GM10248 (cell line): Measurements from ENCODE around the gene PARVB.

Source experiments
- CTCF ChIA-PET: fragments of 300-600 bp; sonication (Branson Sonifier 250); formaldehyde crosslinking; extraction: SDS; loops from one replicate; lab custom pipeline; 2021; ENCODE audit warnings: antibody characterized with exemption; lab: Yijun Ruan, JAX
- POLR2A ChIA-PET: fragments of 350-650 bp; sonication (Branson Sonifier 250); formaldehyde crosslinking; extraction: SDS; loops from one replicate; lab custom pipeline; 2020; ENCODE audit warnings: antibody characterized with exemption; lab: Yijun Ruan, JAX
- DNase-seq: peaks from one replicate; pipeline ENCODE4 v3.0.0; 2012; ENCODE audit errors: extremely low spot score
- TF ChIP-seq, protein P1 (sequence below): IDR thresholded peaks from 2 replicates; pipeline ENCODE4 v1.5.1; 2012; ENCODE audit warnings: mild to moderate bottlenecking, low read depth; ENCODE audit errors: extremely low read depth, missing control alignments, control extremely low read depth

The PARVB gene

DNA sequence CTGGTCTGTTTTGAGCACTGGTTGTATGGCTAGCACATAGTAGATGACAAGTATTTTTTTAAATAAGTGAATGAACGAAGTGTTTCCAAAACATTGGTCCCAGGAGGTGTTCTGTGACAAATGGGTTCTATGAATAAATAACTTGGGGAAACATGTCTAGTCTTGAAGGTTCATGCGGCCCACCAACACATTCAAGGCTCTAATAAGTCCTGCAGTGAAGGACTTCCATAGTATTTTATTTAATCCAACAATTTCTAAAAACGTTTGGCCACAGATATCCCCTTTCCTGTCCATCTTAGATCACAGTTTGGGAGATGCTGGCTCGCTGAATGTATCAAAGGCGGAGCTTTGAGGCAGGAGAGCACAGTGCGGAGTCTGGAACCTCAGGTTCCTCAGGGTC lies 179.1 kb downstream of the PARVB start:
- ChIA-PET CTCF (interaction anchor here (0.9 kb wide), 1 partner anchor 11 kb away, joined by 3 read pairs; no protein-coding TSS in a partner anchor), POLR2A (no interaction called here)
- DNase-seq = no peak
- TF ChIP-seq, protein P1, sequence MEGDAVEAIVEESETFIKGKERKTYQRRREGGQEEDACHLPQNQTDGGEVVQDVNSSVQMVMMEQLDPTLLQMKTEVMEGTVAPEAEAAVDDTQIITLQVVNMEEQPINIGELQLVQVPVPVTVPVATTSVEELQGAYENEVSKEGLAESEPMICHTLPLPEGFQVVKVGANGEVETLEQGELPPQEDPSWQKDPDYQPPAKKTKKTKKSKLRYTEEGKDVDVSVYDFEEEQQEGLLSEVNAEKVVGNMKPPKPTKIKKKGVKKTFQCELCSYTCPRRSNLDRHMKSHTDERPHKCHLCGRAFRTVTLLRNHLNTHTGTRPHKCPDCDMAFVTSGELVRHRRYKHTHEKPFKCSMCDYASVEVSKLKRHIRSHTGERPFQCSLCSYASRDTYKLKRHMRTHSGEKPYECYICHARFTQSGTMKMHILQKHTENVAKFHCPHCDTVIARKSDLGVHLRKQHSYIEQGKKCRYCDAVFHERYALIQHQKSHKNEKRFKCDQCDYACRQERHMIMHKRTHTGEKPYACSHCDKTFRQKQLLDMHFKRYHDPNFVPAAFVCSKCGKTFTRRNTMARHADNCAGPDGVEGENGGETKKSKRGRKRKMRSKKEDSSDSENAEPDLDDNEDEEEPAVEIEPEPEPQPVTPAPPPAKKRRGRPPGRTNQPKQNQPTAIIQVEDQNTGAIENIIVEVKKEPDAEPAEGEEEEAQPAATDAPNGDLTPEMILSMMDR = no peak

DNA sequence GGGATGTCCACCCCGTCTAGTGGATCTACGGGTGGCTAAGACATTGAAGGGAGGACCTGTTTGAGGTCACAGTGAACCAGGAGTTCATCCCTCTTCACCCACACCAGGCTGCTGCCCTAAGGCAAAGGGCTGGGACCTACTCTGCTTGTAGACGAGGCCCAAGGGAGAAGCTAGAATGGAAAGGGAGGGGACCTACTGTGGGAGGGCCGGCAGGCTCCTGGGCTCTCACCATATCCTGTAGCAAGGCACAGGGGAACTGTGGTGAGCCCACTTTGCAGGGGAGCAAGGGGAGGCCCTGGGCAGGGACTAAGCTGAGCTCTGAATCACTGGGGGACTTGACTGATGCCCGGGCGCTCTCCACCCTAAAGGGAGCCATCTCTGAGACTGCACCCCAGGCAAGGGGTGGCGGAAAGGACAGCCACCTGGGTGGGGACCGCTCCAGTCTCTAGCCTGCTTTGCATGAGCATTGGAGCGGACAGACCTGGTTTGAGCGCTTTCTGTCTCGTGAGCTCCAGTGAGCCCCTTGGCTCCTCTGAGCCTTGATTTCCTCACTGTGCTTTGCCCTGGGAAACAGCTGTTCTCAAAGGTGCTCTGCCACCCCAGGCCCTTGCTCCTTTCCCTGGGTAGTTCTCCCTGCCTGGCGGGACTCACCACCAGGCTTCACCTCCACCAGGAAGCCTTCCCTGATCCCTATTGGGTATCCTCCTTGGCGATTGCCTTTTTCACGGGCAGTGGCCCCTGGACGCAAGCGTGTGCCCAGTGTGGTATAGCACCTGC lies 180.8 kb downstream of the PARVB start:
- no peak for DNase-seq
- TF ChIP-seq, protein P1 = no peak
- CTCF ChIA-PET = interaction anchor here (1.4 kb wide), 1 partner anchor 9 kb away, joined by 3 read pairs; no protein-coding TSS in a partner anchor
- POLR2A ChIA-PET = no interaction called here

DNA sequence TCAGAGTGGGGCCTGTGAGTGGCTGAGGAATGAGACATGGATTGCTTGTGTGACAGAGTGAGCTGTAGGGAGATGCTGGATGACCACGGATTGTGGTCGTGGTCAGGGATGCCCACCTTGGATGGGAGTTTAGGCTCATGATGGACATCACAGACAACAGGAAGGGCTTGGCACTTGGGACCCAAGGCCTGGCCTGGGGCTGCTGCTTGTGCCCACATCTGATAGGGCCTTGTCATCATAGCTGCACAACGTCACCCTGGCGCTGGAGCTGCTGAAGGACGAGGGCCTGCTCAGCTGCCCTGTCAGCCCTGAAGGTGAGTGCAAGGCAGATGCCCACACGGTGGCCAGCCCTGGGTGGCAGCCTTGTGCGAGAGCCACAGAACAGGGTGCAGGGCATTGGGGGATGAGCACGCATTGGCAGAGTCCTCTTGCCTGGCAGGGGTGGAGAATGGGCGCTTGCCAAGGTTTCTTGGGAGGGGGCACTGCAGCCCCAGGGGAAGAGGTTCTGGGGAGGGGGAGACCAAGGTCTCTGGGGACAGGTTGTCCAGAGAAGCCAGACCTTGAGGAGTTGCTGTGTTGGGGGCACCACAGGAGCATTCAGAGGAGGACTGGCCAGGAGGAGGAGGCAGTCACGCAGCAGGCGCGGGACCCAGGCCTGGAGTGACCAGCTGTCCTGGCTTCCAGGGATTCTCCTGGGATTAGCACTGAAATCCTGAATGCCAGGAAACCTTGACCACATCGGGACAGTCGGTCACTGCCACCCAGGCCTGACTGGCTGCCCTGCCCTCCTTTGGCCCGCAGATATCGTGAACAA lies 181.6 kb downstream of the PARVB start:
- ChIA-PET CTCF (interaction anchor here (1.4 kb wide), 1 partner anchor 9 kb away, joined by 3 read pairs; no protein-coding TSS in a partner anchor), POLR2A (no interaction called here)
- TF ChIP-seq, protein P1 = no peak
- DNase-seq = no peak

DNA sequence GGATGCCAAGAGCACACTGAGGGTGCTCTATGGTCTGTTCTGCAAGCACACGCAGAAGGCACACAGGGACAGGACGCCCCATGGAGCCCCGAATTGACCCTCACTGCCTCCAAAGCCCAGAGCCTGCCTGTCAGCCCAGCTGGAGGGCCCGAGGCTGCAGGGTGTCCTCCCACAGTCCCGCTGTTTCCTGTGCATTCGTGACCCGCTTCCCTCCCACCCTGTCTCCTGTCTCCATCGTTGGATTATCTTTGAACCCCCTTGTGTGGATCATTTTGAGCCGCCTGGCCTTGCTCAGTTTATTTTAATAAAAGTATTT lies 182.2 kb downstream of the PARVB start:
- POLR2A ChIA-PET = no interaction called here
- TF ChIP-seq, protein P1 = no peak
- CTCF ChIA-PET = no interaction called here
- DNase-seq = no peak

DNA sequence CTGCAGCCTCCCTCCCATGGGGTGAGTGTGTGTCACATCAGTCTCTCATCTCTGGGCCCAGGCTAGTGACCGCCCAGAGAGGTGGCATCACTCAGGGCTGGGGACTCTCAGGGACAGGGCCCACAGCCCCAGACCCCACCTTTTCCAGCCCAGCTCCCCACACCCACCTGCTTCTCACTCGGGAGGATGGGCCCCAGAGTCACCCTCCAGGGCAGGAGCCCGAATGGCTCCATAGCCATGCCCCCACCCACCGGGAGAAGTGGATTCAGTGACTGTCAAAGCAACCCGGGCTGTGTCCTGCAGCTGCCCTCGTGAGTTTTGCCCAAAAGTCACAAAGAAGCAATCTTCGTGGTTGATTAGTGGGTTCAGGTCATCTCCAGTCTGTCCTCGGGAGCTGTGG lies 182.6 kb downstream of the PARVB start:
- no peak for DNase-seq
- CTCF ChIA-PET = no interaction called here
- TF ChIP-seq, protein P1 = no peak
- POLR2A ChIA-PET = no interaction called here

DNA sequence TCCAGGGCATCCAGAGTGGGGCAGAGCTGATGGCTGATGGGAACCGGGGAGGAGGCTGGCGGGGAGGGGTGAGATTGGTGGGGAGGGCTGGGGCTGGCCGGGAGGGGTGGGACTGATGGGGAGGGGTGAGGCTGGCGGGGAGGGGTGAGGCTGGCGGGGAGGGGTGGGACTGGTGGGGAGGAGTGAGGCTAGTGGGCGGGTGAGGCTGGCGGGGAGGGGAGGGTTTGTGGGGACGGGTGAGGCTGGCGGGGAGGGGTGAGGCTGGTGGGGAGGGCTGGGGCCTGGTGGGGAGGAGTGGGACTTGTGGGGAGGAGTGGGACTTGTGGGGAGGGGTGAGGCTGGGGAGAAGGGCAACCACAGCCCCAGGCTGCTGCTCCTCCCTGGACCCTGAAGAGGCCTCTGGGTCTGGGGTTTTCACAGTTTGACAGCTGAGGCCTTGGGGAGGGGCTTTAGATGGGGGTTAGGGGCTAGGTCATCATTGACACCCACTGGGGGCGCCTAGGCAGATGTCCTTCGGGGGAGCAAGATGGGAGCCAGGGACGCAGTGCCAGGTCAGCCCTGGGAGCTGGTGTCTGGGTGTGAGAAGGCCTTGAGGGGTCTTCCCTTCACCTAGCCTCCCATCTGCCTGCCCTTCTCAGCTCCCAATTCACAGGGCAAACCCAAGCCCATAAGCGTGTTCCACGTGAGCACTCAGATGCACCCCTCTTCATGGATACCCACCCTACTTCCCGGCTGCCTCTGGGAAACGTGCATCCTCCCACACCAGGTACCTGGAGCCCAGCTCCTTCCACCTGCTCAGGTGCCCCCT lies 183.3 kb downstream of the PARVB start:
- DNase-seq = no peak
- POLR2A ChIA-PET = no interaction called here
- TF ChIP-seq, protein P1 = no peak
- CTCF ChIA-PET = no interaction called here
